Common myeloid progenitor, CD34-positive (primary cell): ENCODE results near the gene HERC5. TPM values are rescaled to one million over a fixed set of nuclear protein-coding genes. Genes with fewer than 3 reads are reported as not detected.

ENCODE experiments used
- CTCF ChIA-PET: fragments of 350-600 bp; sonication (Branson Sonifier 250); formaldehyde crosslinking; loops from one replicate; lab custom pipeline; 2021; ENCODE audit warnings: antibody characterized with exemption; lab: Charles Lee
- POLR2A ChIA-PET: fragments of 350-600 bp; sonication (Branson Sonifier 250); formaldehyde crosslinking; loops from one replicate; lab custom pipeline; 2021; ENCODE audit warnings: antibody characterized with exemption; lab: Charles Lee
- DNase-seq, 3 donors: peaks; one replicate each; pipeline versions ENCODE4 v3.0.0 to v3.0.0-alpha.2; 2013
- H3K27ac ChIP-seq, 2 experiments: 1 replicate in 1 of 2; 2 replicates in 1 of 2; pipeline ENCODE4 v1.7.0; 2013; ENCODE audit warnings: inconsistent platforms in 2 of 2, low read length in 2 of 2, mild to moderate bottlenecking in 2 of 2, low read depth in 1 of 2, moderate library complexity in 1 of 2; ENCODE audit not compliant: severe bottlenecking in 2 of 2, insufficient read depth in 1 of 2, poor library complexity in 1 of 2
- H3K27me3 ChIP-seq, 5 experiments: replicated peaks in 2 of 5; 1 replicate in 3 of 5; 2 replicates in 2 of 5; pipeline versions ENCODE4 v1.6.1 to v1.7.0; 2013; ENCODE audit warnings: low read length in 4 of 5, mild to moderate bottlenecking in 2 of 5, moderate library complexity in 2 of 5, inconsistent platforms in 1 of 5; ENCODE audit not compliant: insufficient read depth in 5 of 5, control insufficient read depth in 4 of 5
- H3K36me3 ChIP-seq, 4 experiments: 1 replicate in 2 of 4; 2 replicates in 2 of 4; pipeline versions ENCODE4 v1.6.1 to v1.7.0; 2013; ENCODE audit warnings: low read length in 3 of 4, control low read depth in 1 of 4, mild to moderate bottlenecking in 1 of 4; ENCODE audit not compliant: control insufficient read depth in 4 of 4, insufficient read depth in 4 of 4
- H3K4me1 ChIP-seq, 4 experiments: 1 replicate in 3 of 4; 2 replicates in 1 of 4; pipeline versions ENCODE4 v1.6.1 to v1.7.1; 2013; ENCODE audit warnings: low read length in 3 of 4, mild to moderate bottlenecking in 3 of 4, control low read depth in 1 of 4, inconsistent platforms in 1 of 4, moderate library complexity in 1 of 4; ENCODE audit not compliant: control insufficient read depth in 4 of 4, insufficient read depth in 4 of 4; ENCODE audit errors: control extremely low read depth in 1 of 4
- H3K4me3 ChIP-seq, 7 experiments: 1 replicate in 4 of 7; 2 replicates in 3 of 7; pipeline versions ENCODE4 v1.5.1 to v1.7.0; 2013; ENCODE audit warnings: mild to moderate bottlenecking in 7 of 7, low read length in 6 of 7, moderate library complexity in 6 of 7, inconsistent platforms in 2 of 7, low read depth in 2 of 7, control low read depth in 1 of 7; ENCODE audit not compliant: insufficient read depth in 4 of 7, control insufficient read depth in 1 of 7; ENCODE audit errors: extremely low read depth in 1 of 7
- H3K9me3 ChIP-seq, 5 experiments: 1 replicate in 4 of 5; 2 replicates in 1 of 5; pipeline versions ENCODE4 v1.6.1 to v1.7.1; 2013; ENCODE audit warnings: low read length in 4 of 5, mild to moderate bottlenecking in 2 of 5, inconsistent platforms in 1 of 5, low read depth in 1 of 5, moderate library complexity in 1 of 5; ENCODE audit not compliant: control insufficient read depth in 4 of 5, insufficient read depth in 2 of 5; ENCODE audit errors: control extremely low read depth in 1 of 5
- WGBS: methylation state at CpG from one replicate; pipeline ENCODE4 v1.1.5; 2013; ENCODE audit not compliant: insufficient coverage; 5-methylcytosine and 5-hydroxymethylcytosine counted together
- polyA plus RNA-seq: library from polyadenylated mRNA; unstranded; fragments of 120-200 nt; gene quantifications from one replicate; pipeline ENCODE4 v1.2.1, GENCODE V29; 2013

Gene HERC5
- 8.1 TPM for polyA plus RNA-seq

- Histone ChIP-seq H3K36me3 (peaks cover 0 to 8% (median 0%) of the 10 kb centered on the region in 4 experiments), H3K27me3 (peaks cover 0 to 3% (median 0%) of the 10 kb centered on the region in 5 experiments), H3K9me3 (no peaks in the 10 kb centered on the region), H3K27ac (peak within 1 kb of the TSS in 1 of 2 experiments; percentile 51), H3K4me1 (peaks cover 5 to 23% (median 12%) of the 10 kb centered on the region in 4 experiments), H3K4me3 (peak within 1 kb of the TSS; percentile 65 to 97 (median 84))
- peak; percentile 95 to 97 (median 97) for DNase-seq
- ChIA-PET POLR2A (interaction anchor here (0.6 to 1.1 kb wide), 3 partner anchors 136 to 809 kb away, joined by 3 to 5 read pairs (median 3); partner anchors contain the start of gene PPM1K), CTCF (interaction anchor here (0.9 to 3.4 kb wide), 6 partner anchors 10 to 335 kb away, joined by 3 to 20 read pairs (median 4); no protein-coding TSS in a partner anchor)
- WGBS: 0% methylated on average over 51 of the region's 57 CpGs
Measured at GRCh38 chr4:88456670-88457306, at the start of gene HERC5. Gene HERC5 (plus strand): TSS chr4:88457119. CDS start chr4:88457270, 151 bp downstream.

- Histone ChIP-seq H3K9me3 (peaks cover 0 to 3% (median 0%) of the 10 kb centered on the region in 5 experiments), H3K27me3 (no peaks in the 10 kb centered on the region), H3K36me3 (peaks cover 2 to 8% (median 5%) of the 10 kb centered on the region in 4 experiments), H3K4me1 (no peaks in the 10 kb centered on the region), H3K4me3 (no peak overlapping the region), H3K27ac (no peak overlapping the region)
- POLR2A ChIA-PET: no interaction called here
- CTCF ChIA-PET: no interaction called here
- WGBS: no CpG with 5 or more reads among the region's 2 CpGs
- DNase-seq: no peak
Measured at GRCh38 chr4:88409206-88409605, 47.7 kb upstream of the HERC5 start.

GRCh38 chr4:88409789-88410188, 47.1 kb upstream of the HERC5 start:
- WGBS: 100% methylated on average over 1 of the region's 1 CpG
- Histone ChIP-seq H3K36me3 (peaks cover 2 to 8% (median 5%) of the 10 kb centered on the region in 4 experiments), H3K27me3 (no peaks in the 10 kb centered on the region), H3K4me1 (no peaks in the 10 kb centered on the region), H3K4me3 (no peak overlapping the region), H3K27ac (no peak overlapping the region), H3K9me3 (peaks cover 0 to 3% (median 0%) of the 10 kb centered on the region in 5 experiments)
- ChIA-PET POLR2A (no interaction called here), CTCF (no interaction called here)
- DNase-seq: no peak

GRCh38 chr4:88411491-88412096, 45.3 kb upstream of the HERC5 start:
- H3K27ac ChIP-seq: no peak overlapping the region
- no peaks in the 10 kb centered on the region for H3K27me3 ChIP-seq
- POLR2A ChIA-PET: no interaction called here
- CTCF ChIA-PET: no interaction called here
- H3K4me3 ChIP-seq: no peak overlapping the region
- DNase-seq: no peak
- H3K36me3 ChIP-seq: peaks cover 0 to 8% (median 5%) of the 10 kb centered on the region in 4 experiments
- H3K9me3 ChIP-seq: peaks cover 0 to 3% (median 0%) of the 10 kb centered on the region in 5 experiments
- H3K4me1 ChIP-seq: no peaks in the 10 kb centered on the region
- WGBS: 100% methylated on average over 1 of the region's 3 CpGs

- Histone ChIP-seq H3K36me3 (peaks cover 0 to 8% (median 6%) of the 10 kb centered on the region in 4 experiments), H3K4me1 (no peaks in the 10 kb centered on the region), H3K9me3 (peaks cover 0 to 3% (median 0%) of the 10 kb centered on the region in 5 experiments), H3K4me3 (no peak overlapping the region), H3K27ac (no peak overlapping the region), H3K27me3 (no peaks in the 10 kb centered on the region)
- WGBS: 100% methylated on average over 1 of the region's 1 CpG
- POLR2A ChIA-PET: no interaction called here
- DNase-seq: no peak
- CTCF ChIA-PET: interaction anchor here (0.9 to 1.0 kb wide), 2 partner anchors 13 to 45 kb away, joined by 3 read pairs; no protein-coding TSS in a partner anchor
Measured at GRCh38 chr4:88413801-88414200, 43.1 kb upstream of the HERC5 start.

- WGBS: 97% methylated on average over 3 of the region's 4 CpGs
- no peak overlapping the region for H3K27ac ChIP-seq
- H3K27me3 ChIP-seq: no peaks in the 10 kb centered on the region
- no peaks in the 10 kb centered on the region for H3K4me1 ChIP-seq
- CTCF ChIA-PET: no interaction called here
- H3K36me3 ChIP-seq: peaks cover 0 to 4% (median 4%) of the 10 kb centered on the region in 4 experiments
- no peak for DNase-seq
- no peak overlapping the region for H3K4me3 ChIP-seq
- peaks cover 0 to 2% (median 0%) of the 10 kb centered on the region in 5 experiments for H3K9me3 ChIP-seq
- POLR2A ChIA-PET: no interaction called here
Measured at GRCh38 chr4:88414755-88415154, 42.2 kb upstream of the HERC5 start.

- Histone ChIP-seq H3K27me3 (no peaks in the 10 kb centered on the region), H3K9me3 (no peaks in the 10 kb centered on the region), H3K36me3 (peaks cover 0 to 4% (median 2%) of the 10 kb centered on the region in 4 experiments), H3K27ac (no peak overlapping the region), H3K4me1 (no peaks in the 10 kb centered on the region), H3K4me3 (no peak overlapping the region)
- CTCF ChIA-PET: no interaction called here
- POLR2A ChIA-PET: no interaction called here
- WGBS: 100% methylated on average over 1 of the region's 2 CpGs
- no peak for DNase-seq
Measured at GRCh38 chr4:88415982-88416381, 40.9 kb upstream of the HERC5 start.
